Measurements from ENCODE around the gene ABCA8. TPM values are rescaled to one million over a fixed set of nuclear protein-coding genes. Genes with fewer than 3 reads are reported as not detected.

Gene ABCA8
- total RNA-seq, 1 experiment from 2014 or later: not detected

DNA sequence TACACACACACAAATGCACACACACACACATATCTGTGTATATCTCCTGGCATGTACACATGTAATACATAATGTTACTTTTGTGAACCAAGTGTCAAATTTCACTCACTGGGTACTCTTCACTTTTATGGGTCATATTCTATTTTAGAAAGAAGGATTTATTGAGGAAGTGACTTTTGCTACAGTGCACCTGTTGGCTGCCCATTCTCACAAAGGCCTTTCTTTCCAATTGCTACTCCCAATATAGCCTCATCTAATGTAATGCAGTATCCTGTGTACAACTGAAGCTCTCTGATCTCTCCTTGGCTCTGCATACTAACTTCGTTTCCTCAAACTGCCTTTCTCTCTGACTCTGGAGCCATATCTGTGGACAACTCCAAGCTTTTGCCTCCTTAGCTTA lies 107.5 kb downstream of the ABCA8 start:
- Histone ChIP-seq H2AK5ac (ENCODE audit: insufficient read length, low read length) (no peak overlapping the region), H3K27me3 (ENCODE audit: insufficient read depth, low read length) (no peaks in the 10 kb centered on the region), H2BK120ac (ENCODE audit: low read depth, low read length, poor library complexity, severe bottlenecking) (no peak overlapping the region), H2BK20ac (ENCODE audit: low read depth, low read length, poor library complexity, severe bottlenecking) (no peak overlapping the region), H3K23ac (ENCODE audit: insufficient read length, low read depth, low read length) (no peak overlapping the region), H3K4ac (ENCODE audit: low read depth, low read length) (no peak overlapping the region), H3K56ac (ENCODE audit: insufficient read length, low read depth, low read length) (no peak overlapping the region), H4K5ac (ENCODE audit: insufficient read length, low read depth, low read length) (no peak overlapping the region), H3K27ac (ENCODE audit: insufficient read length, low read depth, low read length) (no peak overlapping the region), H3K79me1 (ENCODE audit: insufficient read depth, low read depth, low read length, poor library complexity, severe bottlenecking) (no peaks in the 10 kb centered on the region), H3K14ac (ENCODE audit: insufficient read depth, low read length) (no peak overlapping the region), H2BK12ac (ENCODE audit: insufficient read length, low read depth, low read length) (no peak overlapping the region), H4K91ac (ENCODE audit: insufficient read length, low read depth, low read length) (no peak overlapping the region), H4K20me1 (ENCODE audit: control insufficient read depth, insufficient read depth, insufficient read length) (no peaks in the 10 kb centered on the region), H2BK15ac (ENCODE audit: low read depth, low read length) (no peak overlapping the region), H4K8ac (replicated peaks; ENCODE audit: insufficient read length, low read depth, low read length) (no peak overlapping the region), H3K4me2 (ENCODE audit: insufficient read depth, insufficient read length, low read length) (no peak overlapping the region), H3K18ac (ENCODE audit: insufficient read length, low read depth, low read length) (no peak overlapping the region), H2AFZ (ENCODE audit: low read length) (no peak overlapping the region), H3K4me1 (ENCODE audit: insufficient read depth, low read length) (peaks cover 2% of the 10 kb centered on the region; the same call in 1 of the 2 replicates), H3K79me2 (ENCODE audit: insufficient read depth, low read length) (no peaks in the 10 kb centered on the region), H3T11ph (ENCODE audit: low read length) (no peak overlapping the region), H3K9ac (ENCODE audit: extremely low read depth, insufficient read length, low read length) (no peak overlapping the region), H2BK5ac (ENCODE audit: insufficient read length, low read length) (no peak overlapping the region), H3K9me3 (ENCODE audit: control insufficient read depth, low read depth, low read length) (no peaks in the 10 kb centered on the region), H3K23me2 (ENCODE audit: insufficient read length, low read depth, low read length, poor library complexity, severe bottlenecking) (no peaks in the 10 kb centered on the region)
- no peaks in the 10 kb centered on the region for H3K36me3 Mint-ChIP-seq (ENCODE audit: insufficient read depth in 1 of 3, low read depth in 3 of 3)
- DNase-seq: no peak
- no peaks in the 10 kb centered on the region for H3K4me1 Mint-ChIP-seq
- TF ChIP-seq, protein P1, sequence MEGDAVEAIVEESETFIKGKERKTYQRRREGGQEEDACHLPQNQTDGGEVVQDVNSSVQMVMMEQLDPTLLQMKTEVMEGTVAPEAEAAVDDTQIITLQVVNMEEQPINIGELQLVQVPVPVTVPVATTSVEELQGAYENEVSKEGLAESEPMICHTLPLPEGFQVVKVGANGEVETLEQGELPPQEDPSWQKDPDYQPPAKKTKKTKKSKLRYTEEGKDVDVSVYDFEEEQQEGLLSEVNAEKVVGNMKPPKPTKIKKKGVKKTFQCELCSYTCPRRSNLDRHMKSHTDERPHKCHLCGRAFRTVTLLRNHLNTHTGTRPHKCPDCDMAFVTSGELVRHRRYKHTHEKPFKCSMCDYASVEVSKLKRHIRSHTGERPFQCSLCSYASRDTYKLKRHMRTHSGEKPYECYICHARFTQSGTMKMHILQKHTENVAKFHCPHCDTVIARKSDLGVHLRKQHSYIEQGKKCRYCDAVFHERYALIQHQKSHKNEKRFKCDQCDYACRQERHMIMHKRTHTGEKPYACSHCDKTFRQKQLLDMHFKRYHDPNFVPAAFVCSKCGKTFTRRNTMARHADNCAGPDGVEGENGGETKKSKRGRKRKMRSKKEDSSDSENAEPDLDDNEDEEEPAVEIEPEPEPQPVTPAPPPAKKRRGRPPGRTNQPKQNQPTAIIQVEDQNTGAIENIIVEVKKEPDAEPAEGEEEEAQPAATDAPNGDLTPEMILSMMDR (conservative IDR thresholded peaks at IDR 0.05): no peak
- no CpG with 5 or more reads among the region's 1 CpG for WGBS (ENCODE audit: extremely low coverage, insufficient read length, low lambda C conversion rate)
- H3K4me3 Mint-ChIP-seq: no peak overlapping the region
- H3K9me3 Mint-ChIP-seq: peaks cover 5 to 12% of the 10 kb centered on the region in 2 experiments; a peak in 3 of 5 replicates
- H3K27ac Mint-ChIP-seq: no peak overlapping the region
- H3K27me3 Mint-ChIP-seq (ENCODE audit: low read depth): no peaks in the 10 kb centered on the region; the same call in none of the 2 replicates

Data from H9 (cell line).